ENCODE data around the gene ASIP. TPM values are rescaled to one million over a fixed set of nuclear protein-coding genes. Genes with fewer than 3 reads are reported as not detected.
"Not testable (repeated sequence)": the region's sequence is repeated elsewhere in the genome, so short reads cannot be mapped to it uniquely, and the experiment has no call there.

The ASIP gene
- total RNA-seq, 4 donors from 2014 or later = 0.72 to 2.0 (median 0.83) TPM; not detected in 1

DNA sequence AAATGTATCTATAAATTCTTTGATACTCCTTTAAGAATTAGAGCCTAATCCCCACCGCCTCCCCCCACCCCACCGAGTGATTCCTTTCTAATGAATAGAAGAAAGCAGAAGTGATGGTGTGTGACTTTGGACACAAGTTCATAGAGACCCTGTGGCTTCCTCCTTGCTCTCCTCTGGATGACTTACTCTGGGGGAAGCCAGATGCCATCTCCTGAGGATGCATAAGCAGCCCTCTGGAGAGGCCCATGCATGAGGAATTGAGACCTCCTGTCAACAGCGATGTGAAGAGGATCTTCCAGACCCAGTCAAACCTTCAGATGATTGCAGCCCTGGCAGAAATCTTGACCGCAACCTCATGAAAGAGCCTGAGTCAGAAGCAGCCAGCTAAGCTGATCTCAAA lies 40.8 kb downstream of the ASIP start:
- TF ChIP-seq, protein P1, sequence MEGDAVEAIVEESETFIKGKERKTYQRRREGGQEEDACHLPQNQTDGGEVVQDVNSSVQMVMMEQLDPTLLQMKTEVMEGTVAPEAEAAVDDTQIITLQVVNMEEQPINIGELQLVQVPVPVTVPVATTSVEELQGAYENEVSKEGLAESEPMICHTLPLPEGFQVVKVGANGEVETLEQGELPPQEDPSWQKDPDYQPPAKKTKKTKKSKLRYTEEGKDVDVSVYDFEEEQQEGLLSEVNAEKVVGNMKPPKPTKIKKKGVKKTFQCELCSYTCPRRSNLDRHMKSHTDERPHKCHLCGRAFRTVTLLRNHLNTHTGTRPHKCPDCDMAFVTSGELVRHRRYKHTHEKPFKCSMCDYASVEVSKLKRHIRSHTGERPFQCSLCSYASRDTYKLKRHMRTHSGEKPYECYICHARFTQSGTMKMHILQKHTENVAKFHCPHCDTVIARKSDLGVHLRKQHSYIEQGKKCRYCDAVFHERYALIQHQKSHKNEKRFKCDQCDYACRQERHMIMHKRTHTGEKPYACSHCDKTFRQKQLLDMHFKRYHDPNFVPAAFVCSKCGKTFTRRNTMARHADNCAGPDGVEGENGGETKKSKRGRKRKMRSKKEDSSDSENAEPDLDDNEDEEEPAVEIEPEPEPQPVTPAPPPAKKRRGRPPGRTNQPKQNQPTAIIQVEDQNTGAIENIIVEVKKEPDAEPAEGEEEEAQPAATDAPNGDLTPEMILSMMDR (IDR thresholded peaks at IDR 0.05) = no peak
- no peak for TF ChIP-seq POLR2A (IDR thresholded peaks at IDR 0.05)
- intact Hi-C loops (cut with DNase I; ENCODE audit: low total_unique reads) = no loop called here
- no peak overlapping the region for H3K4me3 ChIP-seq (ENCODE audit: low read depth, poor library complexity, severe bottlenecking)
- WGBS, 2 donors = 86 to 91% methylated on average over 4 of the region's 4 CpGs
- no peak for DNase-seq (ENCODE audit: low spot score in 2 of 2)

DNA sequence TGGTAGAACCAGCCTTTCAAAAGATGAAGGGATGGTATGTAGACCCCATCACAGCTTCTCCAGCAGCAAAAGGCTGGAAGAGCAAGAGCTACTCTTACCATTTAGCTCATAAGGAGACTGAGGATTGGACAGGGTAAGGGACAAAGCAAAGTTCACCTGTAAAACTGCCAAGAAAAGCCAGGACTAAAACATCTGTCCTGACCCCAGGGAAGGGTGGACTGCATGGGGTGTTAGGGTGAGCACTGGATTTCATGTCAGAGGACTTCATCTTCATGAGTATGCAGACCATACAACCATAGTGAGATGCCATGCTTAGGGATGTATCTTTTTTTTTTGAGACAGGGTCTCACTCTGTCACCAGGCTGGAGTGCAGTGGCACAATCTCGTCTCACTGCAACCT lies 42.6 kb downstream of the ASIP start:
- no peak overlapping the region for H3K4me3 ChIP-seq (ENCODE audit: low read depth, poor library complexity, severe bottlenecking)
- 92 to 95% methylated on average over 1 of the region's 1 CpG for WGBS, 2 donors
- DNase-seq (ENCODE audit: low spot score in 2 of 2) = no peak
- intact Hi-C loops (cut with DNase I; ENCODE audit: low total_unique reads) = no loop called here
- TF ChIP-seq POLR2A (IDR thresholded peaks at IDR 0.05) = no peak
- TF ChIP-seq, protein P1 (IDR thresholded peaks at IDR 0.05) = no peak

DNA sequence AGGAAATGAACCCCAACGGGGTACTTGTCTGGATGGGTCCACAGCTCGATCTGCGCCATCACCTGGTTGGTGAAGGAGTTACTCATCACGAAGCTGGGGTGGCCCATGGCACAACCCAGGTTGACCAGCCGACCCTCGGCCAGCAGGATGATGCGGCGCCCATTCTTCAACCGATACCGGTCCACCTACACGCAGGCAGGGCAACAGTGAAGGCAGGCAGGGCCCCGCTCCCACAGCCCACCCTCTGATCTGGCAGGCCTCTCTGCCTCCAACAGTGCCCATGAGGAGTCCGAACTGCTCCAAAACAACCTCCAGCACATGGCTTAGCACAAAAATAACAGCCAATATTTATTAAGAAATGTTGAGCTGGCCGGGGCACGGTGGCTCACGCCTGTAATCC lies 44.2 kb downstream of the ASIP start:
- no peak overlapping the region for H3K4me3 ChIP-seq (ENCODE audit: low read depth, poor library complexity, severe bottlenecking)
- DNase-seq (ENCODE audit: low spot score in 2 of 2) = no peak
- intact Hi-C loops (cut with DNase I; ENCODE audit: low total_unique reads) = no loop called here
- TF ChIP-seq, protein P1 (IDR thresholded peaks at IDR 0.05) = no peak
- no peak for TF ChIP-seq POLR2A (IDR thresholded peaks at IDR 0.05)
- 93 to 97% methylated on average over 14 to 16 of the region's 16 CpGs for WGBS, 2 donors

DNA sequence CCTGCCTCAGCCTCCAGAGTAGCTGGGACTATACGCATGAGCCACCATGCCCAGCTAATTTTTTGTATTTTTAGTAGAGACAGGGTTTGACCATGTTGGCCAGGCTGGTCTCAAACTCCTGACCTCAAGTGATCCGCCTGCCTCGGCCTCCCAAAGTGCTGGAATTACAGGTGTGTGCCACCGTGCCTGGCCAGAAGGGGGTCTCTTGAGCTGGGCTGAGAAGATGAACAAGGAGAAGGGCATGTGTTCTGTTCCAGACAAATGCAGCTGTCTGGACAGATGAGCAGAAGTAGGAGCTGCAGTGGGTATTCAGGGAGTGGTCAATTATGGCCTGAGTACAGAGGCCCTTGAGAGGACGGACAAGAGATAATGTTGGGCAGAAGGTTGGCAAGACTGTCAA lies 46.3 kb downstream of the ASIP start:
- DNase-seq (ENCODE audit: low spot score in 2 of 2); intact Hi-C loops (cut with DNase I; ENCODE audit: low total_unique reads); H3K4me3 ChIP-seq (ENCODE audit: low read depth, poor library complexity, severe bottlenecking): not testable (repeated sequence)
- WGBS, 2 donors = 89 to 95% methylated on average over 5 of the region's 5 CpGs

DNA sequence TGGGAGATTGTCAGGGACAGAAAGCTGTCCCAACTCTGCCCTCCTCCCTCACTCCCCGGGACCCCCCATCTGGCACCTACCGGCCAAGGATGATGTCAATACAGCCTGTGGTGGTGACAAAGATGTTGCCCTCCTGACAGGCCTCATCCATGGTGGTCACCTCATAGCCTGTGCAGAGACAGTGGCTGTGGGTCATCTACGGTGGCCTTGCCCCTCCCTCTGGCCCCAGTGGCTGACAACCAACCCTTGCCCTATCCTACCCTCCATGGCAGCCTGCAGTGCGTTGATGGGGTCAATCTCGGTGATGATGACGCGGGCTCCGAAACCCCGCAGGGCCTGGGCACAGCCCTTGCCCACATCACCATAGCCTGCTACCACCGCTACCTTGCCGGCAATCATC lies 49.2 kb downstream of the ASIP start:
- no peak for TF ChIP-seq POLR2A (IDR thresholded peaks at IDR 0.05)
- TF ChIP-seq, protein P1 (IDR thresholded peaks at IDR 0.05) = no peak
- intact Hi-C loops (cut with DNase I; ENCODE audit: low total_unique reads) = no loop called here
- DNase-seq (ENCODE audit: low spot score in 2 of 2) = no peak
- WGBS, 2 donors = 97 to 98% methylated on average over 11 of the region's 11 CpGs
- H3K4me3 ChIP-seq (ENCODE audit: low read depth, poor library complexity, severe bottlenecking) = no peak overlapping the region

DNA sequence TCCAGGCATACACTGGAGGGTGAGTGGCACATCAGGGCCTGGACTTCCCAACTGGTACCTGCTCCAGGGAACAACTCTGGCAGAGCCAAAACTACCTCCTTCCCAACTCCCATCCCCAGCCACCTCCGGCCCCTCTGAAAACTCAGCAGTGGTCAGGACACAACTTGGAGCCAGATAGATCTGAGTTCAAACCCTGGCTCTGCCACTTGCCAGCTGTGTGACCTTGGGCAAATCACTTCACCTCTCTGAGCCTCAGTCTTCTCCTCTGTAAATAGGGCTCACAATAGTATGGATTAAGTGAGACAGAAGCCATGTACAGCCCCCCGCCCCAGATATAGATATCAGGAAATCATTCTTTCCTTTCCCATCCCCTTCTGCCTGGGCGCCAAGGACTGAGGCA lies 51.3 kb downstream of the ASIP start:
- H3K4me3 ChIP-seq (ENCODE audit: low read depth, poor library complexity, severe bottlenecking) = no peak overlapping the region
- intact Hi-C loops (cut with DNase I; ENCODE audit: low total_unique reads) = no loop called here
- WGBS, 2 donors = 100% methylated on average over 3 of the region's 3 CpGs
- TF ChIP-seq, protein P1 (IDR thresholded peaks at IDR 0.05) = no peak
- no peak for TF ChIP-seq POLR2A (IDR thresholded peaks at IDR 0.05)
- DNase-seq (ENCODE audit: low spot score in 2 of 2) = no peak
